GM12891 (cell line): ENCODE data around the gene ABCG1.

Source experiments
- DNase-seq: peaks from one replicate; pipeline ENCODE4 v3.0.0; 2011; ENCODE audit warnings: low spot score; ENCODE audit not compliant: insufficient read length
- FAIRE-seq: peaks from 2 replicates; lab custom pipeline; 2011; peaks lifted over from hg19 to GRCh38; lab: Jason Lieb, UNC
- PAX5 ChIP-seq: IDR thresholded peaks from 2 replicates; pipeline ENCODE4 v1.6.1; 2011; ENCODE audit warnings: low read length, moderate library complexity, mild to moderate bottlenecking; ENCODE audit not compliant: insufficient read depth, severe bottlenecking
- POLR2A ChIP-seq: IDR thresholded peaks from 2 replicates; pipeline ENCODE4 v1.6.1; 2011; ENCODE audit warnings: low read depth, low read length, control low read depth
- POLR2AphosphoS5 ChIP-seq: IDR thresholded peaks from 2 replicates; pipeline ENCODE4 v1.6.1; 2011; ENCODE audit warnings: low read depth, low read length, control low read depth
- POU2F2 ChIP-seq: IDR thresholded peaks from 2 replicates; pipeline ENCODE4 v1.6.1; 2011; ENCODE audit warnings: low read depth, mild to moderate bottlenecking, control low read depth, low read length, moderate library complexity
- SPI1 ChIP-seq: IDR thresholded peaks from 2 replicates; pipeline ENCODE4 v1.6.1; 2011; ENCODE audit warnings: low read depth, low read length, control low read depth
- TAF1 ChIP-seq: IDR thresholded peaks from 2 replicates; pipeline ENCODE4 v1.6.1; 2011; ENCODE audit warnings: low read depth, low read length, control low read depth

The ABCG1 gene

DNA sequence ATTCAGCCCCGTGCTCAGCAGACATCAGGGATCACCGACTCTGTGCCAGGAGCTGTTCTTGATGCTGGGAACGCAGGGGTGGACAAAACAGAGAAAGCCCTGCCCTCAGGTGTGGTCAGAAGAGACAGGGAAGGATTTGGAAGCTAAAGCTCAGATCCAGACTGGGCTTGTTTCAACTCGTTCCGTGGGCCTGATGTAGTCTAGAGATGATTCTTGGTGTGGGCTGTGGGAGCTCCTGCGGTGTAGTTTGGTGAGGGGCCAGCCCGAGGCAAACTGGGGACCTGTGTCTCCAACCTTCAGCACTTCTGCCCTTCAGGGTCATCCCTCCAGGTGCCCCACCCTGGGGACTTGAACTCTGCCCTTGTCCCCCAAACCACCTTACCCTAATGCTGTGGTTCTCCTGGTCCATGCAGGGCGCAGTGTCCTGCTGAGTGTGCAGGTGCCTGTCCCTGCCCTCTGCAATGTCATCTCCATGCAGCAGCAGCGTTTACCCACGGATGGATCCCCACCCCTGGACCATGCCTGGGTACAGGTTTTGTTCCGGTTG, 17.3 kb upstream of the ABCG1 start:
- TF ChIP-seq TAF1, result no peak
- no peak for TF ChIP-seq POLR2A
- no peak for TF ChIP-seq PAX5
- TF ChIP-seq POLR2AphosphoS5, result no peak
- TF ChIP-seq SPI1, result no peak
- TF ChIP-seq POU2F2, result no peak
- DNase-seq, result no peak
- no peak for FAIRE-seq

DNA sequence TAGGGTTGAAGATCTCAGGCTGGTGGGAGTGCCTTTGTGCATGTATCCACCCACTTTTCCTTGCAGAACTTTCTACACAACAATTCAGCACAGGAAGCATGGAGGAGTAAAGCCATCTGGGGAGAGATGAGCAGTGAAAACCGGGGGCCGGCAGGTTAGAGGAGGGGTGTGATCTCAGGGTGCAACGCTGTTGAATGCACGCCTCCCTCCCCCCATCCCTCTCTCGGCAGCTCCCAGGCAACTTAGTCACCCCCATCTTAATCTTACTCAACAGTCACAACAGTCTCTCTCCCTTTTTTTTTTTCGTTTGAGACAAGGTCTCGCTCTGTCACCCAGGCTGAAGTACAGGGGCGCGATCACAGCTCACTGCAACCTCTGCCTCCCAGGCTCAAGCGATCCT, 16.6 kb upstream of the ABCG1 start:
- TF ChIP-seq TAF1 (no peak), POLR2AphosphoS5 (no peak), SPI1 (no peak), POU2F2 (no peak), POLR2A (no peak), PAX5 (no peak)
- no peak for DNase-seq
- FAIRE-seq, result no peak

DNA sequence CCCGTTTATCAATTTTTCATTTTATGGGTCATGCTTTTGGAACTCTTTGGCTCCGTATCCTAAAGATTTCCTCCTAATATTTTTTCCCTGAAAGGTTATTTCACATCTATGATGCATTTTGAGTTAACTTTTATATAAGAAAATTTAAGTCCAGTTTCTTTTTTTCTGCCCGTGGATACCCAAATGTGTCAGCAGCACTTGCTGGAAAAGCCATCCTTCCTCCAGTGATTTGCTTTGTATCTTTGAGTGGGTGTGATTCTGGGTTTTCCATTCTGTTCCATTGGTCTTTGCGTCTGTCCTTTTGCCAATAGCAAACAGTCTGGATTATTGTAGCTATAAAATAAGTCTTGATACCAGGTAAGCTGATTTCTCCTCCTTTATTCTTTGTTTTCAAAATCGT, 15.6 kb upstream of the ABCG1 start:
- TF ChIP-seq PAX5 (no peak), POU2F2 (no peak), POLR2AphosphoS5 (no peak), TAF1 (no peak), SPI1 (no peak), POLR2A (no peak)
- FAIRE-seq (no peak), DNase-seq (no peak)

DNA sequence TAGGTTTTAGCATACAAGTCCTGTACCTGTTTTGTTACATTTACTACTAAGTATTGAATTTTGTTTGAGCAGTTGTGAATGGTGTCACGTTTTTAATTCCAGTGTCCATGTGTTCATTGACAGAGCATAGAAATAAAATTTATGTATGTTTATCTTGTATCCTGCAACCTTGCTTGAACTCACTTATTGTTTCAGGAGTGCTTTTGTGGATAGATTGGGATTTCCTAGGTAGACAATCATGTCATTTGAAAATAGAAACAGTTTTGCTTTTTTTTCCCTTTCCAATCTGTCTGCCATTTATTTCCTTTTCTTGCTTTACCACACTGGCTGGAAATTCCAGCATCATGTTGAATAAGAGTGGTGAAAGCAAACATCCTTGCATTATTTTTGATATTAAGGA, 15.0 kb upstream of the ABCG1 start:
- no peak for DNase-seq
- no peak for TF ChIP-seq POLR2A
- no peak for TF ChIP-seq PAX5
- no peak for TF ChIP-seq TAF1
- no peak for TF ChIP-seq POLR2AphosphoS5
- no peak for TF ChIP-seq SPI1
- no peak for TF ChIP-seq POU2F2
- no peak for FAIRE-seq

DNA sequence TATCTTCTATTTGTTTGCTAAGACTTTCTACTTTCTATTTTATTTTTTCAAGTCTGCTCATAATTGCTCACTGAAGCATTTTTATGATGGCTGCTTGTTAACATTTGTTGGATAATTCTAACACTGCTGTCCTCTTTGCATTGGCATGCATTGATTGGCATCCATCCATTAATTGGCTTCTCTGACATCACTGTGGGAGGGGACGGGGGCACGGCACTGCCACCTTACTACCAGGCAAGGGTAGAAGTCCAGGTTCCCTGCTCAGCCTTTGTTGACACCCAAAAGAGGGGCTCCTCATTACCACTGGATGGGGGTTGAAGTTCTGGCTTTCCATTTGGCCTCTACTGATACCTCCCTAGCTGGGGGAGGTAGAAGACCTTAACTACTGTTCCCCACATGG, 11.5 kb upstream of the ABCG1 start:
- TF ChIP-seq SPI1, result no peak
- TF ChIP-seq POU2F2, result no peak
- TF ChIP-seq POLR2AphosphoS5, result no peak
- TF ChIP-seq TAF1, result no peak
- TF ChIP-seq POLR2A, result no peak
- no peak for TF ChIP-seq PAX5
- DNase-seq (no peak), FAIRE-seq (no peak)

DNA sequence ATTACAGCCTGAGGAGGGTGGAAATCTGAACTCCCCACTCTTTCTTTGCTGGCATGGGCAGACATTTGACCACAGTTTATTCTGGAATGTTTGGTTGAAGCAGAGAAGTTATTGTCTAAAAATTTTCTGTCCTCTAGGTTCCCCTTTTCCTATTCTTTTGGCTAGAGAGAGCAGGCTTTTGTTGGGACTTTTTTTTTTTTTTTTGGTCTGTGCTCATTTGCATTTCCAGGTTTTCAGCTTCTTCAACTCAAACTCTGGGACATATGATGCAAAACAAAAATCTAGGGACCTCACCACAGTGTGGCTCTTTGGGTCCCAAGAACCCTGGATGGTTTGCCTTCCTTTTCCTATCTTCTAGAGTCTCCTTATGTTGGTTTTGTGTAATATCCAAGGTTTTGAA, 10.9 kb upstream of the ABCG1 start:
- TF ChIP-seq POU2F2 (no peak), SPI1 (no peak), POLR2A (no peak), PAX5 (no peak), POLR2AphosphoS5 (no peak), TAF1 (no peak)
- no peak for FAIRE-seq
- no peak for DNase-seq

DNA sequence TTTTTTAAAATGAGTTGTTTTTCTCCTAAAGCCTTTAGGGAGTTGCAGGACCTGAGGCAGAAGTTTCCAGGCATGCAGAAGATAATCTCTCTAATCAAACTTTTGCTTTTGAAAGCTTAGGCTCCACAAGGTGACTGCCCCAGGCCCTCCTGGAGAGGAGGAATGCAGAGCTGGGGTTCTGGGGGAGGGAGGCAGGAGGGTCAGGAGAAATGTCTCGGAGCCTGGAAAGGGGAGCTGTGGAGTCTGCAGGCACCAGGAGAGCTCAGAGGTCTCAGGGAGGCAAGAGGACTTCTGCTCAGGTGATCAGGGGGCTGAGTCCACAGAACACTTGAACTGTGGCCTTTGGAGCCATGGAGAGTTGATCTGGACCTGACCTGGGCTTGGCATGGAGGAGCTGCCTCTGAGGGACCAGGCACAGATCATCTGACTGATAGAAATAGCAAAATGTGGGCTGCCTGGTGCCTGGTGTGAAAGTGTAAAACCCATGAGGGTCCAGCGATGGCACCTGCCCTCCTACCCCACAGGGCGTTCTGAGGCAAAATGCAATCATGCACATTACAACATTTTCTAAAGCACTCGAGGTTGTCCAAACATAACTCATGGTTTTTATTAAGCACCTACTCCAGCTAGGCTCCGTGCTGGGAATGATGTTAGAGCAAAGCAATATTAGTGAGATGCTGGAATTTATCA, 10.0 kb upstream of the ABCG1 start:
- no peak for TF ChIP-seq TAF1
- FAIRE-seq (no peak), DNase-seq (no peak)

DNA sequence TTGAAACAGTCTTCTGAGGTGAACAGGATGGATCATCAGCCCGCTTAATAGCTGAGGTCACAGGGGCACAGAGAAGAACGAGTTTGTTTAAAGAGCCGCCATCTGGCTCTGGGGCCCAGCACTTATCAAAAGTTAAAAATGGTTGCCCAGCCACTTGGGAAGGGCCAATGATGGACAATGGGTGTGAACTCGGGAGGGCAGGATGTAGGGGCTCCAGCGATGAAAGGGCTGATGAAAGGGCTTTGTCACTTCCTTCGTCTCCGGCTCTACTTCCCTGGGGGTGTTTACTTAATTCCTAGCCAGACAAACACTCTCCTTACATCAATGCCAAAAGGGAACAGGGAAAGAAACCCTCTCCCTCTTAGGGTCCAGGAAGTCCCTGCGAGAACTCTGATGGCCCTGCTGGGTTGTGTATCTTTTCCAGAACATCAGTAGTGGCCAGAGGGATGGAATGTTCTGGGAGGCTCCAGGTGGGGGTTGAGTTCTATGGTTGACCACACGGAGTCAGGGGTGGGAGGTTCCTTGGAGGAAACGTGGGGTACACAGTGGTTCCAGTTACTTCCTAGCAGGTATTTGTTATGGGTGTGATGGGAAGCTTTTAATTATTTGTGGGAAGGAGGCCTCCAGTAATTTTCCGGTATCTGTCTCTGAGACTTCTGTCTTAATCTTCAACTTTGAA, 9.0 kb upstream of the ABCG1 start:
- TF ChIP-seq POLR2A, result no peak
- no peak for TF ChIP-seq TAF1
- no peak for TF ChIP-seq POLR2AphosphoS5
- no peak for TF ChIP-seq PAX5
- DNase-seq (no peak), FAIRE-seq (no peak)

DNA sequence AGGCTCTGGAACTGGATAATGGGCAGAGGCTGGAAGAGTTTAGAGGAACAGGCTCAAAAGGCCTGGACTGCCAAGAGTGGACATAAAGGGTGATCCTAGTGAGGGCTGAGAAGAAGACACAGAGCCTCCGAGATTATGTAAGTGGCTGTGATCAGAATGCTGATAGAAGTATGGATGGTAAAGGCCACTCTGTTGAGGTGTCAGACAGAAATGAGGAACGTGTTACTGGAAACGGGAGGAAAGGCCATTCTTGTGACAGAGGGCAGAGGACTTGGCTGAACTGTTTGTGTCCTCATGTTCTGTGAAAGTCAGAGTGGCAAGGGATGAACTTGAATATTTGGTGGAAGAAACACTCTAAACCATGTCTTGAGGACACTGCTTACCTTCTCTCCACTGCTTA, 6.7 kb upstream of the ABCG1 start:
- no peak for FAIRE-seq

DNA sequence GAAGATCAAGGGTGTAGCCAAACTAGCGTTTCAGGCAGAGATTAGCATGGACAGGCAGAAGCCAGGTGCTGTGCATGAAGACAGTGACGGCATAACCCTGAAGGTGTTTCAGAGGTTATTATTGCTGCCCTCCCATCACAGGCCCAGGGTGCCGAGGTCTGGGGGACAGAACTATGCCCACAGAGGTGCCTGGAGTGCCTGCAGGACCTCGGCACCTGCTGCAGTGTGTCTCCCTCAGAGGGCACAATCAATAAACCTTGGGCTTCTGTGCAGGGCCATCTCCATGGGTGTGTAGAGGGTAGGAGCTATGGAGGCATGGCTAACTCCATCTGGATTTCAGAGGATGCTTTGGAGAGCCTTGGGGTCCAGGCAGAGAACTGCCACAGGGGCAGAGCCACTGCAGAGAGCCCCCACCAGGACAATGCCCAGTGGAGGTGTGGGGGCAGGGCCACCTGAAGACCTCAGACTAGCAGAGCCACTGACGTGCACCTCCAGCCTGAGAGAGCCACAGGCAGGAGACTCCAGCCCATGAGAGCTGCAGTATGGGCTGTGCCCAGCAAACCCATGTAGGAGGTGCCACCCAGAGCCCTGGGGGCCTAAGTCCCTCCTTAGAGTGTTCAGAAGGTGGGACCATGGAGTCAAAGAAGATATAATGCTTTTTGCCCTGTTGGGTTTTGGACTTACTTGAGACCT, 5.7 kb upstream of the ABCG1 start:
- TF ChIP-seq POLR2A, result no peak
- TF ChIP-seq SPI1, result no peak
- TF ChIP-seq PAX5, result no peak
- TF ChIP-seq POLR2AphosphoS5, result no peak
- TF ChIP-seq POU2F2, result no peak
- TF ChIP-seq TAF1, result no peak
- FAIRE-seq, result no peak
- DNase-seq, result no peak

More for the DNA sequence above, 6.7 kb upstream of the ABCG1 start:
- no peak for DNase-seq
- no peak for TF ChIP-seq TAF1
- no peak for TF ChIP-seq PAX5
- no peak for TF ChIP-seq SPI1
- no peak for TF ChIP-seq POLR2A
- TF ChIP-seq POLR2AphosphoS5, result no peak
- no peak for TF ChIP-seq POU2F2
